Parathyroid adenoma (tissue), 2 donors: ENCODE results near the gene TAF4.

ENCODE experiments used
- H2AFZ ChIP-seq: fragments of 300-600 bp; sonication (generic); one replicate; pipeline ENCODE4 v1.7.0; 2017; ENCODE audit warnings: antibody characterized with exemption, mild to moderate bottlenecking
- H3K27ac ChIP-seq: fragments of 300-600 bp; sonication (generic); one replicate; pipeline ENCODE4 v1.7.0; 2017
- H3K27me3 ChIP-seq: fragments of 300-600 bp; sonication (generic); one replicate; pipeline ENCODE4 v1.7.0; 2017; ENCODE audit warnings: low read length; ENCODE audit not compliant: control insufficient read depth, insufficient read depth
- H3K36me3 ChIP-seq: fragments of 300-600 bp; sonication (generic); one replicate; pipeline ENCODE4 v1.7.0; 2017; ENCODE audit warnings: low read length; ENCODE audit not compliant: control insufficient read depth, insufficient read depth
- H3K4me1 ChIP-seq: fragments of 300-600 bp; sonication (generic); one replicate; pipeline ENCODE4 v1.7.0; 2017; ENCODE audit warnings: control low read depth
- H3K4me2 ChIP-seq: fragments of 300-600 bp; sonication (generic); one replicate; pipeline ENCODE4 v1.7.0; 2017; ENCODE audit warnings: low read length
- H3K4me3 ChIP-seq: fragments of 300-600 bp; sonication (generic); one replicate; pipeline ENCODE4 v1.7.0; 2017; ENCODE audit warnings: low read depth, low read length
- H3K79me2 ChIP-seq: fragments of 300-600 bp; sonication (generic); one replicate; pipeline ENCODE4 v1.7.0; 2017; ENCODE audit warnings: control low read depth
- H3K9ac ChIP-seq: fragments of 300-600 bp; sonication (generic); one replicate; pipeline ENCODE4 v1.7.0; 2017; ENCODE audit warnings: mild to moderate bottlenecking
- H3K9me3 ChIP-seq: fragments of 300-600 bp; sonication (generic); one replicate; pipeline ENCODE4 v1.7.0; 2017; ENCODE audit warnings: low read length; ENCODE audit not compliant: control insufficient read depth
- TF ChIP-seq, protein P1 (sequence below): fragments of 300-600 bp; sonication (generic); IDR thresholded peaks from one replicate; pipeline ENCODE4 v1.7.0; 2017; ENCODE audit warnings: antibody characterized with exemption, mild to moderate bottlenecking
- donor health status: primary hyperparathyroidism.

Gene TAF4

DNA sequence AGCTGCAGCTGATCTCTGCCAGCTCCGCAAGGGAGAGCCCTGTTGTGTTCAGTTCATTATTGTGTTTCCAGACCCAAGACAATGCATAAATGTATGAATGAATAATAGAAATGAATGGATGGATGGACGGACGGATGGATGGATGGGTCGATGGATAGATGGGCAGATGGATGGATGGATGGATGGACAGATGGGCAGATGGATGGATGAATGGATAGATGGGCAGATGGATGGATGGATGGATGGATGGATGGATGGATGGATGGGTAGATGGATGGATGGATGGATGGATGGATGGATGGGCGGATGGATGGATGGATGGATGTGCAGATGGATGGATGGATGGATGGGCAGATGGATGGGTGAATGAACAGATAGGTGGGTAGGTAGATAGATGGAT is 39.9 kb upstream of the TAF4 start:
- no peaks in the 10 kb centered on the region for H3K27me3 ChIP-seq
- H3K9me3 ChIP-seq = peaks cover 9% of the 10 kb centered on the region
- H2AFZ ChIP-seq = no peak overlapping the region
- no peak overlapping the region for H3K4me3 ChIP-seq
- H3K36me3 ChIP-seq = no peaks in the 10 kb centered on the region
- no peak overlapping the region for H3K4me2 ChIP-seq
- no peaks in the 10 kb centered on the region for H3K79me2 ChIP-seq
- H3K4me1 ChIP-seq = no peaks in the 10 kb centered on the region
- TF ChIP-seq, protein P1, sequence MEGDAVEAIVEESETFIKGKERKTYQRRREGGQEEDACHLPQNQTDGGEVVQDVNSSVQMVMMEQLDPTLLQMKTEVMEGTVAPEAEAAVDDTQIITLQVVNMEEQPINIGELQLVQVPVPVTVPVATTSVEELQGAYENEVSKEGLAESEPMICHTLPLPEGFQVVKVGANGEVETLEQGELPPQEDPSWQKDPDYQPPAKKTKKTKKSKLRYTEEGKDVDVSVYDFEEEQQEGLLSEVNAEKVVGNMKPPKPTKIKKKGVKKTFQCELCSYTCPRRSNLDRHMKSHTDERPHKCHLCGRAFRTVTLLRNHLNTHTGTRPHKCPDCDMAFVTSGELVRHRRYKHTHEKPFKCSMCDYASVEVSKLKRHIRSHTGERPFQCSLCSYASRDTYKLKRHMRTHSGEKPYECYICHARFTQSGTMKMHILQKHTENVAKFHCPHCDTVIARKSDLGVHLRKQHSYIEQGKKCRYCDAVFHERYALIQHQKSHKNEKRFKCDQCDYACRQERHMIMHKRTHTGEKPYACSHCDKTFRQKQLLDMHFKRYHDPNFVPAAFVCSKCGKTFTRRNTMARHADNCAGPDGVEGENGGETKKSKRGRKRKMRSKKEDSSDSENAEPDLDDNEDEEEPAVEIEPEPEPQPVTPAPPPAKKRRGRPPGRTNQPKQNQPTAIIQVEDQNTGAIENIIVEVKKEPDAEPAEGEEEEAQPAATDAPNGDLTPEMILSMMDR = no peak
- no peak overlapping the region for H3K27ac ChIP-seq
- no peak overlapping the region for H3K9ac ChIP-seq

DNA sequence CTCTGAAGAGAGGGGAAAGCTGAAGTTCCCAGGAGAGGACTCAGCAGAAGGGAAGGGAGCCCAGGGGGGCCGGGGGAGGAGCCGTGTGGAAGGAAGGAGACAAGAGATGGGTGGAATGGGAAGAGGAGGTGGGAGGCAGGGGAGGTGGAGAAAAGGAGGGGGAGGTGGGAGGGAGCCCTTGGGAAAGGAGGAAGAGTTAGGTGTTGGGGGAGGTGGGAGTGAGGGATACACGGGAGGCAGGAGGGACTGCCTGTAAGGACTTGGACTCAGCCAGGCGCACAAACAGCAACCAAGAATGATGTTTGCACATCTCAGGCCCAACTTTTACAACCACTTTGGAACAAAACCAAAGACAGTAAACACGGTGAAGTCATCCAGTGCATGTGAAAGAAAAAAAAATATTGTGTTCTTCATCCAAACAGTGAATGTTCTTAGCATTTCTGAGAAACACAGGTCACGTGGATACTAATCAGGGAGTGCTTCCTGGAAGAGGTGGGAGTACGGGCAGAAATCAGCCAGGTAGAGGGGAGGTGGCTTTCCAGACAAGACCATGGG is 39.2 kb upstream of the TAF4 start:
- H3K4me2 ChIP-seq = no peak overlapping the region
- no peak overlapping the region for H3K9ac ChIP-seq
- H3K4me1 ChIP-seq = no peaks in the 10 kb centered on the region
- no peak overlapping the region for H3K4me3 ChIP-seq
- no peaks in the 10 kb centered on the region for H3K36me3 ChIP-seq
- H3K79me2 ChIP-seq = no peaks in the 10 kb centered on the region
- H3K27me3 ChIP-seq = no peaks in the 10 kb centered on the region
- H3K9me3 ChIP-seq = peaks cover 9% of the 10 kb centered on the region
- TF ChIP-seq, protein P1 = no peak
- H3K27ac ChIP-seq = no peak overlapping the region
- H2AFZ ChIP-seq = no peak overlapping the region

GRCh38 chr20:62104234-62104789 is 38.6 kb upstream of the TAF4 start:
- peaks cover 9% of the 10 kb centered on the region for H3K9me3 ChIP-seq
- H3K4me1 ChIP-seq = no peaks in the 10 kb centered on the region
- TF ChIP-seq, protein P1 = no peak
- no peaks in the 10 kb centered on the region for H3K27me3 ChIP-seq
- no peak overlapping the region for H3K27ac ChIP-seq
- no peak overlapping the region for H3K4me2 ChIP-seq
- H3K36me3 ChIP-seq = no peaks in the 10 kb centered on the region
- H3K9ac ChIP-seq = no peak overlapping the region
- no peak overlapping the region for H3K4me3 ChIP-seq
- no peak overlapping the region for H2AFZ ChIP-seq
- no peaks in the 10 kb centered on the region for H3K79me2 ChIP-seq

- Histone ChIP-seq H3K9ac (no peak overlapping the region), H3K79me2 (no peaks in the 10 kb centered on the region), H2AFZ (no peak overlapping the region), H3K9me3 (peaks cover 3% of the 10 kb centered on the region), H3K4me2 (no peak overlapping the region), H3K36me3 (no peaks in the 10 kb centered on the region), H3K4me3 (no peak overlapping the region), H3K27me3 (no peaks in the 10 kb centered on the region), H3K27ac (no peak overlapping the region), H3K4me1 (no peaks in the 10 kb centered on the region)
- TF ChIP-seq, protein P1 = no peak
These were observed 38.0 kb upstream of the TAF4 start for GRCh38 chr20:62103508-62104233.
